Mesodermal cell (in vitro differentiated cells): ENCODE measurements around the gene HCFC1R1.

Source experiments
- H3K27ac ChIP-seq: 2 replicates; pipeline ENCODE4 v1.7.0; 2013; ENCODE audit warnings: mild to moderate bottlenecking, low read depth, low read length, moderate library complexity; ENCODE audit not compliant: severe bottlenecking
- H3K36me3 ChIP-seq: 2 replicates; pipeline ENCODE4 v1.7.1; 2013; ENCODE audit warnings: mild to moderate bottlenecking, low read length, moderate library complexity; ENCODE audit not compliant: control insufficient read depth, insufficient read depth
- H3K4me1 ChIP-seq: one replicate; pipeline ENCODE4 v1.7.1; 2013; ENCODE audit warnings: mild to moderate bottlenecking, low read length; ENCODE audit not compliant: insufficient read depth, control insufficient read depth, poor library complexity, severe bottlenecking
- H3K4me3 ChIP-seq: 2 replicates; pipeline ENCODE4 v1.7.0; 2013; ENCODE audit warnings: low read length, control low read depth, mild to moderate bottlenecking; ENCODE audit not compliant: insufficient read depth, poor library complexity, severe bottlenecking; ENCODE audit errors: extremely low read depth
- H3K9me3 ChIP-seq: 2 replicates; pipeline ENCODE4 v1.7.1; 2013; ENCODE audit warnings: mild to moderate bottlenecking, low read length, moderate library complexity; ENCODE audit not compliant: control insufficient read depth
- WGBS, 2 experiments: methylation state at CpG; one replicate each; pipeline ENCODE4 v1.1.5; 2013; ENCODE audit warnings: missing lambda C conversion rate in 2 of 2; ENCODE audit not compliant: insufficient coverage in 2 of 2; 5-methylcytosine and 5-hydroxymethylcytosine counted together

The HCFC1R1 gene

DNA sequence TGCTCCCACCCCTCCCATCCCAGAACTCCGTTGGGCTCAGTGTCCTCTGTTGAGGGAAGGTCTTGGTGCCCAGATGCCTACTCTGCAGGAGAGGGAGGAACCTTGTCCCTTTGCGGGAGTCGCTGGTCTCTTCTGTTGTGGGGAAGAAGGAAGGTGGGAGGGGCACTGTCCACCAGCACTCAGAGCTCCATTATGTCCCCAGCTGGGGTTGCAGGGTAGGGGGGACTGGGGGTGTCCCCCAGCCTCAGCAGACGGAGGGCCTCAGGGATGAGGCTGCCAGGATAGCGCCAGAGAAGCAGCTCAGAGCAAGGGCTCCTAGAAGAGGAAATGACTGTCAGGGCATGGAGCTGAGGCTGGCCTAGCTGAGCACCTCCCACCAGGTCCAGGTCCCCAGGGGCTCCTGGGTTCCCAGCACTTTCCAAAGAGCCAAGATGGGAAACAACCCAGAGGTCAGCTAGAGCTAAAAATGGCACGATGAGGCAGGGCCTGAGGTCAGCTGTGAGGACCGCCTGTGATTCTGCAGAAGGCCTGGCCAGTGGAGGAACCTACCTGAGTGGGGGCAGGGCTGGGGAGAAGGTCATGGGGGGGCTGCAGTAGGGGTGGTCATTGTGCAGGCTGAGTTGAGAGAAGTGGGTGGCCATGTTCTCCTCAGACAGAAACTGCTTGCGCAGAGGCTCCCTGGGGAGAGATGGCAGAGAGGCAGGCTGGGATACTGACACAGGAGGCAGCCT lies 893 bp downstream of the HCFC1R1 start:
- Histone ChIP-seq H3K4me3 (peak overlapping the region; percentile 73), H3K4me1 (peaks cover 17% of the 10 kb centered on the region), H3K9me3 (no peaks in the 10 kb centered on the region), H3K36me3 (peaks cover 36% of the 10 kb centered on the region), H3K27ac (peak overlapping the region; percentile 100)
- 31 to 45% methylated on average over 5 to 7 of the region's 8 CpGs for WGBS, 2 experiments

DNA sequence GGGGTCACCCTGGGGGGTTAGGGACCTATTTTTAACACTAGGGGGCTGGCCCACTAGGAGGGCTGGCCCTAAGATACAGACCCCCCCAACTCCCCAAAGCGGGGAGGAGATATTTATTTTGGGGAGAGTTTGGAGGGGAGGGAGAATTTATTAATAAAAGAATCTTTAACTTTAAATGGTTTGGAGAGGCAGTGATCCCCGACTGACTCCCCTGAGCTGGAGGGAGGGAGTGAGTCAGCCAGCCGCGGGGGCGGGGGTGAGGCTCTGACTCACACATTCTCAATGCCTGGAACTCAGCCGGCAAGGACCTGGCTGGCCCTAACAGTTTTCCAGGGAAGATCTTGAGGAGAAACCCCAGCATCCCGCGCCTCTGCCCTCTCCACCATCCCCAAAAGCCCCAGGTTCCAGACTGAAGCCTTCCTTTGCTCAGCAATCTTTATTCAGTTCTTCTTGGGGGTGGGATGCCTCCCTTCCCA lies 1.5 kb downstream of the HCFC1R1 start:
- WGBS, 2 experiments: 0 to 2% methylated on average over 5 to 6 of the region's 8 CpGs
- H3K27ac ChIP-seq: peak overlapping the region; percentile 100
- H3K4me3 ChIP-seq: peak overlapping the region; percentile 73

DNA sequence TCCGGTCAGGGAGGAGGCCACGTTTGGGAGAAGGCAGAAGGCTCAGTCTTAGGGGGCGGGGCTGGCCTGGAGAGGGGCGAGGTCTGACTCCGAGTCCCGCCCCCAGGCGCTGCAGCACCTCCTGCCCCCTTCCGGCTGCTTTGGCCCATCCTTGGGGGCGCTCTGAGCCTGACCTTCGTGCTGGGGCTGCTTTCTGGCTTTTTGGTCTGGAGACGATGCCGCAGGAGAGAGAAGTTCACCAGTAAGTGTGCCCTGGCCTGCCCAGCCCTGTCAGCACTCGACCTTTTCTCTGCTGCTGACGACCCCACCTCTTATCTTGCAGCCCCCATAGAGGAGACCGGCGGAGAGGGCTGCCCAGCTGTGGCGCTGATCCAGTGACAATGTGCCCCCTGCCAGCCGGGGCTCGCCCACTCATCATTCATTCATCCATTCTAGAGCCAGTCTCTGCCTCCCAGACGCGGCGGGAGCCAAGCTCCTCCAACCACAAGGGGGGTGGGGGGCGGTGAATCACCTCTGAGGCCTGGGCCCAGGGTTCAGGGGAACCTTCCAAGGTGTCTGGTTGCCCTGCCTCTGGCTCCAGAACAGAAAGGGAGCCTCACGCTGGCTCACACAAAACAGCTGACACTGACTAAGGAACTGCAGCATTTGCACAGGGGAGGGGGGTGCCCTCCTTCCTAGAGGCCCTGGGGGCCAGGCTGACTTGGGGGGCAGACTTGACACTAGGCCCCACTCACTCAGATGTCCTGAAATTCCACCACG lies 2.1 kb downstream of the HCFC1R1 start:
- 0 to 2% methylated on average over 14 to 22 of the region's 25 CpGs for WGBS, 2 experiments
- Histone ChIP-seq H3K27ac (peak overlapping the region; percentile 100), H3K4me3 (peak overlapping the region; percentile 73), H3K9me3 (no peaks in the 10 kb centered on the region), H3K36me3 (peaks cover 29% of the 10 kb centered on the region), H3K4me1 (peaks cover 15% of the 10 kb centered on the region)

More for the DNA sequence above, 1.5 kb downstream of the HCFC1R1 start:
- Histone ChIP-seq H3K9me3 (no peaks in the 10 kb centered on the region), H3K36me3 (peaks cover 35% of the 10 kb centered on the region), H3K4me1 (peaks cover 15% of the 10 kb centered on the region)

DNA sequence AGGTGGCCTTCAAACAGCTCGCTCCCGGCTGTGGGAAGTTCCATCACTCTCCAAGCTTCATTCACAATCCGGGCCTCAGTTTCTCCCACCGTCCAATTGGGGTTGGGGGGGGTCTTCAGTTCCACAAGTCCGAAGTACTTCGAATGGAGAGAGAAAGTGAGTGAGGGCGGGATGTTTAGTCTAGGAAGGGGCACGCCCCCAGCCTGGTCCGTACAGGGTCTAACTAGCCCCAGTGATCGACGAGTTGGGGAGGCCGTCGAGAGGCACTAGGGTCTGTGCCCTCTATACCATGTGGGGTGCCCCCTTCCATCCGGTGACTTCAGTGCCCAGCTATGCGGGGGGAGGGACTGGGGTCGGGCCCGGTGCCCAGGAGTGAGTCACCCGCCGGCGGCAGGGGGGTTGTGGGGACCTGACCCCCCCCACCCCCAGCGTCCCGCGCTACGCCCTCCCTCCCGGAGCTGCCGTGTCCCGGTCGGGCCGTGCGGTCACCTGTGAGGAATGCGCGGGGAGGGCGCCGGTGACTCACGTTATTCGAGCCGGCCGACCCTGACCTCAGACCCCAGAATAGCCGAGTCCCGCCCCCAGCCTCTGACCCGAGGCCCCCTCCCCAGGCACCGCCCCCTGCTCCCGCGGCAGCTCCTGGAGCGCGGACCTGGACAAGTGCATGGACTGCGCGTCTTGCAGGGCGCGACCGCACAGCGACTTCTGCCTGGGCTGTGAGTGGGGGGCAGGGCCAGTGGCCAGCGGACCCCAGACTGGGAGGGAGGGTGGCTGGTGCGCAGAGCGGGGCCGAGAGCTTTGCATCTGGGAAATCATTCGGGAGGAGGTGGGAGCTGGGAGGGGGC lies 2.9 kb downstream of the HCFC1R1 start:
- no peaks in the 10 kb centered on the region for H3K9me3 ChIP-seq
- H3K36me3 ChIP-seq: peaks cover 21% of the 10 kb centered on the region
- H3K27ac ChIP-seq: peak overlapping the region; percentile 100
- peaks cover 15% of the 10 kb centered on the region for H3K4me1 ChIP-seq
- 0% methylated on average over 28 to 45 of the region's 57 CpGs for WGBS, 2 experiments
- H3K4me3 ChIP-seq: peak overlapping the region; percentile 73

DNA sequence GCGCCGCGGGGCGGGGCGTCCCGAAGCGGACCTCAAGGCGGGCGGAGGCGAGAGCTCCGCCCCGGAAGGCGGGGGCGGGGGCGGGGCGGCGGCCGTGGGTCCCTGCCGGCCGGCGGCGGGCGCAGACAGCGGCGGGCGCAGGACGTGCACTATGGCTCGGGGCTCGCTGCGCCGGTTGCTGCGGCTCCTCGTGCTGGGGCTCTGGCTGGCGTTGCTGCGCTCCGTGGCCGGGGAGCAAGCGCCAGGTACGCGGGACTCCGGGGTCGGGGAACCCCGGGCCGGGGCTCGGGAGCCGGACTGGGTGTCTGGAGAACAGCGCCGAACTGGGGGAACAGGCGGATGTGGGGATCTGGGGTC lies 3.5 kb downstream of the HCFC1R1 start, which contains the start of gene TNFRSF12A:
Gene TNFRSF12A (plus strand): TSS at position 122 of the 357 bp plus-strand sequence. CDS start 30 bp downstream, at position 152.
- H3K27ac ChIP-seq: peak within 1 kb of the TSS; percentile 100
- H3K36me3 ChIP-seq: peaks cover 16% of the 10 kb centered on the region
- H3K4me1 ChIP-seq: peaks cover 15% of the 10 kb centered on the region
- peak within 1 kb of the TSS; percentile 73 for H3K4me3 ChIP-seq
- H3K9me3 ChIP-seq: no peaks in the 10 kb centered on the region
- 0 to 1% methylated on average over 28 to 30 of the region's 49 CpGs for WGBS, 2 experiments

DNA sequence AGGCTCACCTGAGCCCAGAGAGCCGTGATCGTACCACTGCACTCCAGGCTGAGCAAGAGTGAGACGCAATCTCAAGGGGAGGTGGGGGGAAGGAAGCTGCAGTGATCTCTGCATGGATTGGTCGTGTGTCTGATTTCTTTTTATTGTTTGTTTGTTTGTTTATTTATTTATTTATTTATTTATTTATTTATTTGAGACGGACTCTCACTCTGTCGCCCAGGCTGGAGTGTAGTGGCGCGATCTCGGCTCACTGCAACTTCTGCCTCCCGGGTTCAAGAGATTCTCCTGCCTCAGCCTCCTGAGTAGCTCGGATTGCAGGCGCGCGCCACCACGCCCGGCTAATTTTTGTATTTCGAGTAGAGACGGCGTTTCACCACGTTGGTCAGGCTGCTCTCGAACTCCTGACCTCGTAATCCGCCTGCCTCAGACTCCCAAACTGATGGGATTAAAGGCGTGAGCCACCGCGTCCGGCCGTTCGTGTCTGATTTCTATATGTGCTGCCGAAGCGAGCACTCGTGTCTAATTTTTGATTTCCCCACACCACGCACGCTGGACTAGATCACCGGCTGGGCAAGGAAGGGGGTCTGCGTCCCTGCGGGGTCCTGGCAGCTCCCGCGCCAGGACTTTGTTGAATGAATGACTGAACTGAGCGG lies 4.0 kb downstream of the HCFC1R1 start:
- Histone ChIP-seq H3K4me3 (peak overlapping the region; percentile 73), H3K9me3 (no peaks in the 10 kb centered on the region), H3K27ac (peak overlapping the region; percentile 100), H3K36me3 (peaks cover 16% of the 10 kb centered on the region), H3K4me1 (peaks cover 15% of the 10 kb centered on the region)
- 54 to 55% methylated on average over 32 to 35 of the region's 40 CpGs for WGBS, 2 experiments

DNA sequence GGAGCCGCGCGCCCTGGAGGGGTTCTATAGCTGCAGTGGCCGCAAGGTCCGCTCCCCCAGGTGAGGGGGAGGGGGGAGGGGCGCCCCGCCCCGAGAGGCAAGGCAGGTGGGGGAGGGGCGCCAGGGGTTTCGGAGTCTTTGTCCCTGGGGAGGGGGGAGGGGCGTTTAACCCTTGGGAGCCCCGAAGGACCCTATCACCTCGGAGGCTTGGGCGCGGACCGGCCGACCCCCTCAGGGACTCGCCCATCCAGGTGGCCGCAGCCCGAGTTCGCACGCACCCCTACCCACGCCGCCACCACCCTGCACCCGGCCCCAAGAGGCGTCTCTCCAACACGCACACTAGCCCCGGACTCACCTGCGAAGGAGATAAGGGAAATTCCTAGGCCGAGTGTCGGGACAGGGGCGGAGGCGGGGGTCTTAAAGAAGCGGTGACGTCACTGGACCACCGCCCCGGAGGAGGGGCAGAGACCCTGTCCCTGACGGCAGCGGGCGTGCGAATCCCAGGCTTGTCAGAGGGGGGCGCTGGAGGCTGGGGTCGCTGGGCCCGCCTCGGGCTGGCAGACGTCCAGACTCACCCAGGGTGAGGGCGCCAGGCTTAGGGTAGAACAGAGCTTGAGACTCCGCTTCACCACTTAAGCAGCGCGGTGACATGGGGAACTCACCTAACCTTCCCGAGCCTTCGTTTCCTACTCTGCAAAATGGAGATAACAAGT lies 5.8 kb downstream of the HCFC1R1 start, which contains the start of gene CLDN6:
Gene CLDN6 (minus strand): TSS at position 390 of the 713 bp plus-strand sequence. CDS start 2,162 bp downstream, outside the sequence.
- Histone ChIP-seq H3K4me1 (peaks cover 11% of the 10 kb centered on the region), H3K4me3 (peak within 1 kb of the TSS; percentile 59), H3K36me3 (peaks cover 10% of the 10 kb centered on the region), H3K9me3 (no peaks in the 10 kb centered on the region), H3K27ac (no peak within 1 kb of the TSS)
- WGBS, 2 experiments: 2 to 8% methylated on average over 20 to 43 of the region's 52 CpGs

DNA sequence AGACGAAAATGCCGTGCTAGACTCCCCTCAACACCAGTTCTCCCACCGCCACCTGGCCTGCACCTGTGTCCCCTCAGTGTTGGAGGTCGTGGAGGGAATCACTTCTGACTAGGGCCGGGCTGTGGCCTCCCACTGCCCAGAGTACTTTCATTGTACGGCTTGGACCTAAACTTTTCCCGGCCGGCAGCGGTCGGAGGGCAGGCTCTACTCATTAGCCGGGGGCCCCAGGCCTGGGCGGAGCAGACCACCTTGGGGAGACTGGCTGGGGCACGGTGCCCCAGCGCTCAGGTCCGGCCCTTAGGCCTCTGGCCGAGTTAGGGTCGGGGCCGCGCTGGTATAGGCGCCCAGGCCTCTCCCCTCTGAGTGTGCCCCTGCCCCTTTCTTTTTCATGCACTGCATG lies 6.4 kb downstream of the HCFC1R1 start:
- Histone ChIP-seq H3K4me3 (peak overlapping the region; percentile 59), H3K4me1 (peaks cover 13% of the 10 kb centered on the region), H3K27ac (no peak overlapping the region), H3K9me3 (no peaks in the 10 kb centered on the region), H3K36me3 (peaks cover 8% of the 10 kb centered on the region)
- 11 to 14% methylated on average over 17 to 19 of the region's 20 CpGs for WGBS, 2 experiments

DNA sequence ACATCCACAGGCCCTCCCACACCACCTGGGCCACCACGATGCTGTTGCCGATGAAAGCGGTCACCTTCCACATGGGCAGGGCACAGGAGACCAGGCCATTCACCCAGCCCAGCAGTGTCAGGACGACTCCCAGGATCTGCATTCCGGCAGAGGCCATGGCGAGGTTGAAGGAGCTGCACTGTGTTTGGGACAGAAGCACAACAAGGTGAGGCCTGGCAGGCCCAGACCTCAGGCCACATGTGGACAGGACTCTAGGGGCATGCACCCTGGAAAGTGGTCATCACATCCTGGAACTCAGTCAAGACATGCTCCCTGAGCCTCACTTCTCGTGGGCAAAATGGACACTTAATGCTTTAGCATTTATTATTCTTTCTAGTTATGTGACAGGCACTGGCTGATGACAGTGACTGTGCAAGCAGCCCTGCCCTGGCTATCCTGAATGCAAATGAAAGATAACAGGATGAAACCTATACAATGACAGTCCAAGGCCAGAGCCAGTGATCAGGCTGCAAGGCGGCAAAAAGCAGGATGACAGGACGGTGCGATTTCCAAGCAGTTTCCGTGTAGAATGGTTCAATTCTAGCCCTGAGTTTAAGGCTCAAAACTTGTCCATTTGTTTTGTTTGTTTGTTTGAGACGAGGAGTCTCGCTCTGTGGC lies 7.7 kb downstream of the HCFC1R1 start:
- H3K4me1 ChIP-seq: peaks cover 18% of the 10 kb centered on the region
- H3K9me3 ChIP-seq: no peaks in the 10 kb centered on the region
- H3K27ac ChIP-seq: no peak overlapping the region
- 87% methylated on average over 11 to 13 of the region's 13 CpGs for WGBS, 2 experiments
- H3K4me3 ChIP-seq: no peak overlapping the region
- no peaks in the 10 kb centered on the region for H3K36me3 ChIP-seq
